B cell (primary cell): ENCODE data around the gene CDK12. TPM values are rescaled to one million over a fixed set of nuclear protein-coding genes. Genes with fewer than 3 reads are reported as not detected.

ENCODE experiments used
- ATAC-seq: fragments of 200-7000 bp; cut with Tn5 transposase; one replicate; pipeline ENCODE4 v1.10.0; 2021; ENCODE audit warnings: low read depth, mild to moderate bottlenecking, moderate number of reproducible peaks, moderate library complexity
- CTCF ChIA-PET: fragments of 350-600 bp; sonication (Branson Sonifier 250); formaldehyde crosslinking; loops from one replicate; lab custom pipeline; 2021; ENCODE audit warnings: antibody characterized with exemption, inconsistent platforms; lab: Charles Lee
- POLR2A ChIA-PET: fragments of 350-600 bp; sonication (Branson Sonifier 250); formaldehyde crosslinking; loops from one replicate; lab custom pipeline; 2021; ENCODE audit warnings: antibody characterized with exemption; lab: Charles Lee
- DNase-seq: peaks from one replicate; pipeline ENCODE4 v3.0.0; 2013
- H2AFZ ChIP-seq: 2 replicates; pipeline ENCODE4 v1.6.1; 2012; ENCODE audit warnings: mild to moderate bottlenecking, low read depth, low read length; ENCODE audit not compliant: insufficient read depth, poor library complexity, severe bottlenecking
- H3K27ac ChIP-seq, 2 donors: 1 replicate in 1 of 2; 2 replicates in 1 of 2; pipeline ENCODE4 v1.5.1; 2012 to 2013; ENCODE audit warnings: low read length in 2 of 2, mild to moderate bottlenecking in 2 of 2, moderate library complexity in 1 of 2
- H3K27me3 ChIP-seq, 4 experiments: fragments of 200-600 bp in 1 of 4; sonication (generic) in 1 of 4; replicated peaks in 1 of 4; 1 replicate in 2 of 4; 2 replicates in 2 of 4; pipeline versions ENCODE4 v1.6.1 to v1.7.0; 2013 to 2016; ENCODE audit warnings: low read length in 3 of 4, mild to moderate bottlenecking in 2 of 4, mixed read lengths in 1 of 4, moderate library complexity in 1 of 4; ENCODE audit not compliant: insufficient read depth in 4 of 4, control insufficient read depth in 3 of 4; ENCODE audit errors: control extremely low read depth in 1 of 4
- H3K36me3 ChIP-seq, 2 experiments: replicated peaks in 1 of 2; 1 replicate in 1 of 2; 2 replicates in 1 of 2; pipeline versions ENCODE4 v1.6.1 to v1.7.1; 2013; ENCODE audit warnings: low read length in 1 of 2; ENCODE audit not compliant: insufficient read depth in 2 of 2, control insufficient read depth in 1 of 2; ENCODE audit errors: control extremely low read depth in 1 of 2, extremely low read depth in 1 of 2
- H3K4me1 ChIP-seq, 2 donors: fragments of 200-600 bp in 1 of 2; sonication (generic) in 1 of 2; 1 replicate in 1 of 2; 2 replicates in 1 of 2; pipeline versions ENCODE4 v1.5.1 to v1.6.1; 2013 to 2017; ENCODE audit warnings: low read length in 2 of 2; ENCODE audit not compliant: control insufficient read depth in 2 of 2, insufficient read depth in 2 of 2
- H3K4me2 ChIP-seq: replicated peaks from 2 replicates; pipeline ENCODE3; 2012; ENCODE audit warnings: mild to moderate bottlenecking, low read depth, low read length; ENCODE audit not compliant: poor library complexity, severe bottlenecking
- H3K4me3 ChIP-seq, 5 experiments: fragments of 200-600 bp in 1 of 5; sonication (generic) in 1 of 5; 1 replicate in 3 of 5; 2 replicates in 2 of 5; pipeline versions ENCODE4 v1.5.1 to v1.7.0; 2011 to 2016; ENCODE audit warnings: low read length in 4 of 5, mild to moderate bottlenecking in 4 of 5, low read depth in 2 of 5, control low read depth in 1 of 5, moderate library complexity in 1 of 5; ENCODE audit not compliant: insufficient read depth in 1 of 5; ENCODE audit errors: control extremely low read depth in 1 of 5, extremely low read depth in 1 of 5
- H3K79me2 ChIP-seq: fragments of 200-600 bp; sonication (generic); one replicate; pipeline ENCODE4 v1.6.0; 2016; ENCODE audit warnings: low read length; ENCODE audit not compliant: control insufficient read depth, insufficient read depth
- H3K9ac ChIP-seq: fragments of 200-600 bp; sonication (generic); 2 replicates; pipeline ENCODE4 v1.6.1; 2017; ENCODE audit warnings: mild to moderate bottlenecking, low read length, moderate library complexity
- H3K9me3 ChIP-seq, 3 donors: one replicate each; pipeline versions ENCODE4 v1.6.1 to v1.7.1; 2013; ENCODE audit warnings: low read length in 2 of 3; ENCODE audit not compliant: control insufficient read depth in 2 of 3, insufficient read depth in 1 of 3; ENCODE audit errors: control extremely low read depth in 1 of 3
- H4K20me1 ChIP-seq: 2 replicates; pipeline ENCODE4 v1.6.0; 2012; ENCODE audit warnings: mild to moderate bottlenecking, low read length; ENCODE audit not compliant: insufficient read depth, control insufficient read depth, poor library complexity, severe bottlenecking
- H3K27ac Mint-ChIP-seq: one replicate; pipeline ENCODE4 v1.8.0; 2021; ENCODE audit warnings: mixed read lengths
- H3K27me3 Mint-ChIP-seq: one replicate; pipeline ENCODE4 v1.8.0; 2021; ENCODE audit warnings: mixed read lengths
- H3K4me1 Mint-ChIP-seq: one replicate; pipeline ENCODE4 v1.8.0; 2021; ENCODE audit warnings: mixed read lengths
- H3K4me3 Mint-ChIP-seq: one replicate; pipeline ENCODE4 v1.8.0; 2021; ENCODE audit warnings: mixed read lengths
- H3K9me3 Mint-ChIP-seq: one replicate; pipeline ENCODE4 v1.8.0; 2022; ENCODE audit warnings: mixed read lengths; ENCODE audit not compliant: insufficient read depth
- EZH2 ChIP-seq: IDR thresholded peaks from 2 replicates; pipeline ENCODE4 v1.6.1; 2012; ENCODE audit warnings: borderline replicate concordance, low read depth, mild to moderate bottlenecking, moderate library complexity, low read length; ENCODE audit not compliant: insufficient read depth, poor library complexity, severe bottlenecking
- WGBS: methylation state at CpG from one replicate; pipeline ENCODE4 v1.1.5; 2013; ENCODE audit warnings: missing lambda C conversion rate; ENCODE audit not compliant: insufficient coverage; 5-methylcytosine and 5-hydroxymethylcytosine counted together
- intact Hi-C: fragments of 100-400 bp; cut with micrococcal nuclease; formaldehyde crosslinking; loops from one replicate; pipeline ENCODE4 v1.10.0; 2022
- polyA plus RNA-seq: library from polyadenylated mRNA; depleted of rRNA; stranded (reverse); fragments of >200 nt; gene quantifications from 2 replicates; pipeline ENCODE4 v1.2.3, GENCODE V29; 2012
- total RNA-seq, 2 donors: library from RNA; stranded (reverse); fragments of 120-200 nt in 1 of 2; gene quantifications; 1 replicate in 1 of 2; 2 replicates in 1 of 2; pipeline versions ENCODE4 v1.2.3 to v1.2.4, GENCODE V29; 2013 to 2022
- TF ChIP-seq, protein P1 (sequence below): fragments of 200-600 bp; IDR thresholded peaks from one replicate; pipeline ENCODE4 v1.8.0; 2022; ENCODE audit warnings: antibody characterized with exemption, mild to moderate bottlenecking

Gene CDK12
- total and polyA plus RNA-seq, 2 donors (not counting 1 experiment from before 2014, with no cell fraction given): 29.8 to 117 TPM

- TF ChIP-seq EZH2: no peak
- TF ChIP-seq, protein P1, sequence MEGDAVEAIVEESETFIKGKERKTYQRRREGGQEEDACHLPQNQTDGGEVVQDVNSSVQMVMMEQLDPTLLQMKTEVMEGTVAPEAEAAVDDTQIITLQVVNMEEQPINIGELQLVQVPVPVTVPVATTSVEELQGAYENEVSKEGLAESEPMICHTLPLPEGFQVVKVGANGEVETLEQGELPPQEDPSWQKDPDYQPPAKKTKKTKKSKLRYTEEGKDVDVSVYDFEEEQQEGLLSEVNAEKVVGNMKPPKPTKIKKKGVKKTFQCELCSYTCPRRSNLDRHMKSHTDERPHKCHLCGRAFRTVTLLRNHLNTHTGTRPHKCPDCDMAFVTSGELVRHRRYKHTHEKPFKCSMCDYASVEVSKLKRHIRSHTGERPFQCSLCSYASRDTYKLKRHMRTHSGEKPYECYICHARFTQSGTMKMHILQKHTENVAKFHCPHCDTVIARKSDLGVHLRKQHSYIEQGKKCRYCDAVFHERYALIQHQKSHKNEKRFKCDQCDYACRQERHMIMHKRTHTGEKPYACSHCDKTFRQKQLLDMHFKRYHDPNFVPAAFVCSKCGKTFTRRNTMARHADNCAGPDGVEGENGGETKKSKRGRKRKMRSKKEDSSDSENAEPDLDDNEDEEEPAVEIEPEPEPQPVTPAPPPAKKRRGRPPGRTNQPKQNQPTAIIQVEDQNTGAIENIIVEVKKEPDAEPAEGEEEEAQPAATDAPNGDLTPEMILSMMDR: no peak
- H3K27me3 Mint-ChIP-seq: peaks cover 9% of the 10 kb centered on the region
- POLR2A ChIA-PET: no interaction called here
These were observed 119.9 kb downstream of the CDK12 start for GRCh38 chr17:39581071-39581758.

GRCh38 chr17:39581759-39582085 lies 120.4 kb downstream of the CDK12 start:
- 85% methylated on average over 4 of the region's 4 CpGs for WGBS
- H3K4me1 Mint-ChIP-seq: no peaks in the 10 kb centered on the region
- no peak overlapping the region for H3K4me3 ChIP-seq
- H3K9me3 ChIP-seq: no peaks in the 10 kb centered on the region
- H3K27ac ChIP-seq: no peak overlapping the region
- H3K36me3 ChIP-seq: no peaks in the 10 kb centered on the region
- H3K4me2 ChIP-seq: no peak overlapping the region
- H4K20me1 ChIP-seq: no peaks in the 10 kb centered on the region
- no peaks in the 10 kb centered on the region for H3K79me2 ChIP-seq
- peaks cover 5% of the 10 kb centered on the region for H3K27me3 Mint-ChIP-seq
- DNase-seq (no peak), ATAC-seq (no peak)
- no peaks in the 10 kb centered on the region for H3K9me3 Mint-ChIP-seq
- H3K9ac ChIP-seq: no peak overlapping the region
- no peak overlapping the region for H3K4me3 Mint-ChIP-seq
- H2AFZ ChIP-seq: no peak overlapping the region
- no peaks in the 10 kb centered on the region for H3K27me3 ChIP-seq
- ChIA-PET CTCF (no interaction called here), POLR2A (no interaction called here)
- no peaks in the 10 kb centered on the region for H3K4me1 ChIP-seq
- TF ChIP-seq EZH2: no peak
- TF ChIP-seq, protein P1: no peak
- no peak overlapping the region for H3K27ac Mint-ChIP-seq
- intact Hi-C loops: no loop called here

More at GRCh38 chr17:39581071-39581758, 119.9 kb downstream of the CDK12 start:
- Histone ChIP-seq H3K4me1 (no peaks in the 10 kb centered on the region), H3K9ac (no peak overlapping the region), H3K36me3 (no peaks in the 10 kb centered on the region), H3K9me3 (no peaks in the 10 kb centered on the region), H3K79me2 (no peaks in the 10 kb centered on the region), H3K4me3 (no peak overlapping the region), H3K4me2 (no peak overlapping the region), H2AFZ (no peak overlapping the region), H3K27me3 (no peaks in the 10 kb centered on the region), H3K27ac (no peak overlapping the region), H4K20me1 (no peaks in the 10 kb centered on the region)
- DNase-seq (no peak), ATAC-seq (no peak)
- Mint-ChIP-seq H3K27ac (no peak overlapping the region), H3K9me3 (no peaks in the 10 kb centered on the region), H3K4me3 (no peak overlapping the region), H3K4me1 (no peaks in the 10 kb centered on the region)
- 94% methylated on average over 20 of the region's 20 CpGs for WGBS
- CTCF ChIA-PET: no interaction called here
- intact Hi-C loops: no loop called here
